HTR-8/SVneo (cell line): ENCODE measurements around the gene IGF2.

Experiments
- DNase-seq: peaks from one replicate; pipeline ENCODE4 v3.0.0; 2011; ENCODE audit warnings: low spot score, mixed read lengths; ENCODE audit not compliant: insufficient read length
- FAIRE-seq: peaks from 2 replicates; lab custom pipeline; 2011; peaks lifted over from hg19 to GRCh38; lab: Jason Lieb, UNC

IGF2 gene

GRCh38 chr11:2155511-2155910, 16.3 kb upstream of the IGF2 start:
- no peak for FAIRE-seq
- DNase-seq, result no peak

GRCh38 chr11:2154889-2155288, 15.7 kb upstream of the IGF2 start:
- FAIRE-seq (no peak), DNase-seq (no peak)

- DNase-seq, result no peak
- no peak for FAIRE-seq
Measured at GRCh38 chr11:2154195-2154585, 15.0 kb upstream of the IGF2 start.

- DNase-seq (no peak), FAIRE-seq (no peak)
Measured at GRCh38 chr11:2153581-2154194, 14.5 kb upstream of the IGF2 start.

- FAIRE-seq, result no peak
Measured at GRCh38 chr11:2151500-2152257, 12.5 kb upstream of the IGF2 start.

GRCh38 chr11:2149864-2150847, 11.0 kb upstream of the IGF2 start:
- no peak for DNase-seq

More at GRCh38 chr11:2151500-2152257, 12.5 kb upstream of the IGF2 start:
- DNase-seq, result peak; percentile 83

GRCh38 chr11:2149460-2149859, 10.3 kb upstream of the IGF2 start:
- no peak for FAIRE-seq
- DNase-seq, result no peak

More at GRCh38 chr11:2149864-2150847, 11.0 kb upstream of the IGF2 start:
- no peak for FAIRE-seq

GRCh38 chr11:2148595-2148994, 9.4 kb upstream of the IGF2 start:
- FAIRE-seq (no peak), DNase-seq (no peak)

GRCh38 chr11:2147391-2147790, 8.2 kb upstream of the IGF2 start:
- FAIRE-seq (no peak), DNase-seq (no peak)

- FAIRE-seq, result no peak
Measured at GRCh38 chr11:2146051-2146450, 6.9 kb upstream of the IGF2 start.

GRCh38 chr11:2144544-2145248, 5.5 kb upstream of the IGF2 start:
- DNase-seq (no peak), FAIRE-seq (no peak)

More at GRCh38 chr11:2146051-2146450, 6.9 kb upstream of the IGF2 start:
- no peak for DNase-seq

GRCh38 chr11:2143799-2144543, 4.8 kb upstream of the IGF2 start:
- FAIRE-seq (no peak), DNase-seq (no peak)

GRCh38 chr11:2143477-2143798, 4.2 kb upstream of the IGF2 start:
- DNase-seq, result no peak
- no peak for FAIRE-seq

- no peak for DNase-seq
- FAIRE-seq, result no peak
Measured at GRCh38 chr11:2142762-2143202, 3.6 kb upstream of the IGF2 start.

- DNase-seq (no peak), FAIRE-seq (no peak)
Measured at GRCh38 chr11:2142300-2142759, 3.1 kb upstream of the IGF2 start.

- FAIRE-seq, result no peak
- DNase-seq, result no peak
Measured at GRCh38 chr11:2140411-2141400, 1.5 kb upstream of the IGF2 start.

- no peak for FAIRE-seq
- no peak for DNase-seq
Measured at GRCh38 chr11:2139621-2140337, 590 bp upstream of the IGF2 start.
